ENCODE measurements around the gene GAD1. TPM values are rescaled to one million over a fixed set of nuclear protein-coding genes. Genes with fewer than 3 reads are reported as not detected.

GAD1 gene
- total RNA-seq, 4 donors from 2014 or later, result not detected

- DNase-seq, result no peak
- Histone ChIP-seq H3K4me1 (peaks cover 0 to 4% (median 3%) of the 10 kb centered on the region in 4 donors), H3K27ac (no peak overlapping the region), H3K9me3 (no peaks in the 10 kb centered on the region), H3K27me3 (peaks cover 51% of the 10 kb centered on the region), H3K36me3 (no peaks in the 10 kb centered on the region), H3K4me3 (no peak overlapping the region)
- in situ Hi-C loops (cut with MboI; ENCODE audit: low pct_ligation_motif_present in 1 of 4, low pct_unique_long_range_greater_than_20kb in 1 of 4, low sequenced_read_pairs in 3 of 4) (no loop called here), intact Hi-C loops (cut with DNase I; ENCODE audit: low total_unique reads) (no loop called here)
- 62 to 66% methylated on average over 5 of the region's 5 CpGs for WGBS, 2 donors (ENCODE audit: low coverage in 1 of 2)
- TF ChIP-seq POLR2A (IDR thresholded peaks at IDR 0.05) (no peak), POLR2AphosphoS5 (IDR thresholded peaks at IDR 0.05) (no peak), EP300 (IDR thresholded peaks at IDR 0.05; ENCODE audit: low read depth) (no peak)
- TF ChIP-seq, protein P1, sequence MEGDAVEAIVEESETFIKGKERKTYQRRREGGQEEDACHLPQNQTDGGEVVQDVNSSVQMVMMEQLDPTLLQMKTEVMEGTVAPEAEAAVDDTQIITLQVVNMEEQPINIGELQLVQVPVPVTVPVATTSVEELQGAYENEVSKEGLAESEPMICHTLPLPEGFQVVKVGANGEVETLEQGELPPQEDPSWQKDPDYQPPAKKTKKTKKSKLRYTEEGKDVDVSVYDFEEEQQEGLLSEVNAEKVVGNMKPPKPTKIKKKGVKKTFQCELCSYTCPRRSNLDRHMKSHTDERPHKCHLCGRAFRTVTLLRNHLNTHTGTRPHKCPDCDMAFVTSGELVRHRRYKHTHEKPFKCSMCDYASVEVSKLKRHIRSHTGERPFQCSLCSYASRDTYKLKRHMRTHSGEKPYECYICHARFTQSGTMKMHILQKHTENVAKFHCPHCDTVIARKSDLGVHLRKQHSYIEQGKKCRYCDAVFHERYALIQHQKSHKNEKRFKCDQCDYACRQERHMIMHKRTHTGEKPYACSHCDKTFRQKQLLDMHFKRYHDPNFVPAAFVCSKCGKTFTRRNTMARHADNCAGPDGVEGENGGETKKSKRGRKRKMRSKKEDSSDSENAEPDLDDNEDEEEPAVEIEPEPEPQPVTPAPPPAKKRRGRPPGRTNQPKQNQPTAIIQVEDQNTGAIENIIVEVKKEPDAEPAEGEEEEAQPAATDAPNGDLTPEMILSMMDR (IDR thresholded peaks at IDR 0.05), result no peak
These were observed 11.8 kb downstream of the GAD1 start for GRCh38 chr2:170828533-170828916.

DNA sequence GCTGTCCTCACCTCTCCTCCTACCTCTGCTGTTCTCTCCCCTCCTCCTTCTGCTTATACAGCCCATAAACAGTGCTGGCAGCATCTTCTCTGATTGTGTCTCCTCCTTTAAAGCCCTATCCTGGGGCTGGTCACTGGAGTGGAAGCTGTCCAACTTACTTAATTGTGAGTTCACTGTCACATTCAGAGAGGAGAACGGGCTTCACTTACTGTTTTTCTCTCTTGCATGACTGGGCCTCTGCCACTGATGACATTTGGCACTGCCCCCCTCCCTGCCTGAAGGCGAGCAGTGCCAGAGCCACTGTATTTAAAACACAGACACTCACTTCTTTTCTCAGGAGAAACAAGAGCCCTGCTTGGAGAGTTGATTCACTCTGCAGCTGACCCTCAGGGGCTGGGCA, 12.3 kb downstream of the GAD1 start:
- Histone ChIP-seq H3K9me3 (no peaks in the 10 kb centered on the region), H3K4me3 (no peak overlapping the region), H3K4me1 (no peaks in the 10 kb centered on the region), H3K27me3 (peaks cover 45% of the 10 kb centered on the region), H3K27ac (no peak overlapping the region), H3K36me3 (no peaks in the 10 kb centered on the region)
- no peak for TF ChIP-seq EP300 (IDR thresholded peaks at IDR 0.05; ENCODE audit: low read depth)
- TF ChIP-seq POLR2A (IDR thresholded peaks at IDR 0.05), result no peak
- no peak for TF ChIP-seq POLR2AphosphoS5 (IDR thresholded peaks at IDR 0.05)
- TF ChIP-seq, protein P1 (IDR thresholded peaks at IDR 0.05), result no peak
- 40 to 70% methylated on average over 1 to 2 of the region's 2 CpGs for WGBS, 2 donors (ENCODE audit: low coverage in 1 of 2)
- in situ Hi-C loops (cut with MboI; ENCODE audit: low pct_ligation_motif_present in 1 of 4, low pct_unique_long_range_greater_than_20kb in 1 of 4, low sequenced_read_pairs in 3 of 4) (no loop called here), intact Hi-C loops (cut with DNase I; ENCODE audit: low total_unique reads) (no loop called here)
- DNase-seq, result no peak

- in situ Hi-C loops (cut with MboI; ENCODE audit: low pct_ligation_motif_present in 1 of 4, low pct_unique_long_range_greater_than_20kb in 1 of 4, low sequenced_read_pairs in 3 of 4) (no loop called here), intact Hi-C loops (cut with DNase I; ENCODE audit: low total_unique reads) (no loop called here)
- no peak overlapping the region for H3K27ac ChIP-seq
- no peaks in the 10 kb centered on the region for H3K9me3 ChIP-seq
- no peak for TF ChIP-seq EP300 (IDR thresholded peaks at IDR 0.05; ENCODE audit: low read depth)
- TF ChIP-seq POLR2A (IDR thresholded peaks at IDR 0.05), result no peak
- TF ChIP-seq, protein P1 (IDR thresholded peaks at IDR 0.05), result no peak
- TF ChIP-seq POLR2AphosphoS5 (IDR thresholded peaks at IDR 0.05), result no peak
- no peaks in the 10 kb centered on the region for H3K4me1 ChIP-seq
- H3K36me3 ChIP-seq, result no peaks in the 10 kb centered on the region
- no peak overlapping the region for H3K4me3 ChIP-seq
- DNase-seq, result no peak
- H3K27me3 ChIP-seq, result peaks cover 34% of the 10 kb centered on the region
- WGBS, 2 donors (ENCODE audit: low coverage in 1 of 2), result 60 to 88% methylated on average over 1 to 3 of the region's 3 CpGs
These were observed 13.5 kb downstream of the GAD1 start for GRCh38 chr2:170830166-170830565.

DNA sequence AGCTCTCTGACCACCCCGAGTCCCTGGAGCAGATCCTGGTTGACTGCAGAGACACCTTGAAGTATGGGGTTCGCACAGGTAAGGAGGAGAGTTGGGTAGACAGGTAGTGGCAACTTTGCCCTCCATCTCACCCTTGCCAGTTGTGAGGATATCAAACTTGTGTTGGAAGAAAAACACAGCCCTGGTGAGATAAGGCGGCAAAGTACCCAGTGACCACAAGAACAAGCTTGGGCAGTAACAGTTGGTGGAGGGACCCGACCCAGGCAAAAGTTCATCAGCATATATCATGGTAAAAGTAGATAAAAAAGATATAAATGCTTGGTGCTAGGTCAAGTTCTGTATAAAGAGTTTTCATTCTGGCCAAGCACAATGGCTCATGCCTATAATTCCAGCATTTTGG, 14.4 kb downstream of the GAD1 start:
- WGBS, 2 donors (ENCODE audit: low coverage in 1 of 2), result 82 to 94% methylated on average over 3 to 4 of the region's 4 CpGs
- TF ChIP-seq POLR2AphosphoS5 (IDR thresholded peaks at IDR 0.05) (no peak), EP300 (IDR thresholded peaks at IDR 0.05; ENCODE audit: low read depth) (no peak), POLR2A (IDR thresholded peaks at IDR 0.05) (no peak)
- TF ChIP-seq, protein P1 (IDR thresholded peaks at IDR 0.05), result no peak
- in situ Hi-C loops (cut with MboI; ENCODE audit: low pct_ligation_motif_present in 1 of 4, low pct_unique_long_range_greater_than_20kb in 1 of 4, low sequenced_read_pairs in 3 of 4), result no loop called here
- Histone ChIP-seq H3K36me3 (no peaks in the 10 kb centered on the region), H3K27ac (no peak overlapping the region), H3K4me3 (no peak overlapping the region), H3K27me3 (peaks cover 26% of the 10 kb centered on the region), H3K9me3 (no peaks in the 10 kb centered on the region), H3K4me1 (no peaks in the 10 kb centered on the region)
- intact Hi-C loops (cut with DNase I; ENCODE audit: low total_unique reads), result no loop called here
- DNase-seq, result no peak

All from transverse colon (tissue), 4 donors.